ENCODE results near the gene MTUS2.

The MTUS2 gene

DNA sequence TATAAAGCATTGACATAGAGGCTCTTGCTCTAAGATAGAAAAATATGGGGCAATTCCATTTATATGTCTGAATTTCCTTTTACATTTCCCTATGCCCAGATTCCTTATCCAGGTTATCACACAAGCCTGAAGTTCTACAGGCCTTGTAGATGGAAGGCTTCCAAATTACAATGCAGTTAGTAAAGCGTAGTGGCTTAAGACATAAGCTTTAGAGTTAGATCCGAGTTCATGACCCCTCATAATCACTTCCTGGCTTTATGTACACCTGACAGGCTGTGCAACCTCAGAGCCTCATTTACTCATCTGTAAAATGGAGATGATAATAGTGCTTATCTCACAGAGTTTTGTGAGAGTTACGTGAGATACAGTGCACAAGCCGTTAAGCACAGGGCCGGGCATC lies 601.9 kb downstream of the MTUS2 start:
- in situ Hi-C loops (cut with HindIII; ENCODE audit: low pct_unique_long_range_greater_than_20kb, low sequenced_read_pairs): no loop called here
- TF ChIP-seq JUND (IDR thresholded peaks at IDR 0.05; ENCODE audit: low read depth): no peak

DNA sequence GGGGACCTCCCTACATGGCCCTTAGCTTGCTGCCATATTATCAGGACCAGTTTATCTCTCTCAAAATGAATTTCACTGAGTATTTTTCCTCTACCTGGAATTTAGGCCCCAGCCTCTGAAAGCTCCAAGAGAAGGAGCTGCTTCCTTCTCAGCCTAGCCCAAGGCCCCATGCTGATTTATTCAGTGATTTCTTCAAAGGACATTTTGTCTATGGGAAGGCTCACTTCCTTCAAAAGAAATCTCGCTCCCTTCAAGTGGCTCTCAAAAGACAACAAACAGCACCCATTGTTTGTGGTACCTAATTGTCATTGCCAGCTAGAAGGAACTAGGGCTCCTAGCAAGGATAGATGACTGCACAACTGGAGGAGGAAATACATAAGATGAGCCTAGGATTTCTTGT lies 602.9 kb downstream of the MTUS2 start:
- no peak for TF ChIP-seq JUND (IDR thresholded peaks at IDR 0.05; ENCODE audit: low read depth)
- DNase-seq (ENCODE audit: low read depth in 1 of 2, low spot score in 1 of 2): no peak
- in situ Hi-C loops (cut with HindIII; ENCODE audit: low pct_unique_long_range_greater_than_20kb, low sequenced_read_pairs): no loop called here

More for the DNA sequence above, 601.9 kb downstream of the MTUS2 start:
- DNase-seq (ENCODE audit: low read depth in 1 of 2, low spot score in 1 of 2): no peak

DNA sequence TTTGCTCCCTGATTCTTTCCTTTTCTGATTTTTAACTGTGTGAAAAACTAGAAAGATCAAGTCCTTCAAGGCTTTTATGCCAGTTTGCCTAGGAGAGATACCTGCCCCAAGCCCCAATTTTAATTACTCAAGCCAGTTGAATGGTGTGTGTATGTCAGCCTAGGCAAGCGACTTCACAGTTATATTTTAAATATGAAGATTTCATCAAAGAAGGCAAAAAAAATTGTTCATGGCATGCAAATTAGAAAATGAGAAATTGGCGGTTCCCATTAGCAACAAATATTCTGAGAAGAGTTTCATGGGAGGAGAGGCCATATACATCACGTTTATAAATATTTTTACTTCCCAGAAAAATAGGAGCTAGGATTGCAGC lies 607.8 kb downstream of the MTUS2 start:
- in situ Hi-C loops (cut with HindIII; ENCODE audit: low pct_unique_long_range_greater_than_20kb, low sequenced_read_pairs): no loop called here
- no peak for DNase-seq (ENCODE audit: low read depth in 1 of 2, low spot score in 1 of 2)
- no peak for TF ChIP-seq JUND (IDR thresholded peaks at IDR 0.05; ENCODE audit: low read depth)

DNA sequence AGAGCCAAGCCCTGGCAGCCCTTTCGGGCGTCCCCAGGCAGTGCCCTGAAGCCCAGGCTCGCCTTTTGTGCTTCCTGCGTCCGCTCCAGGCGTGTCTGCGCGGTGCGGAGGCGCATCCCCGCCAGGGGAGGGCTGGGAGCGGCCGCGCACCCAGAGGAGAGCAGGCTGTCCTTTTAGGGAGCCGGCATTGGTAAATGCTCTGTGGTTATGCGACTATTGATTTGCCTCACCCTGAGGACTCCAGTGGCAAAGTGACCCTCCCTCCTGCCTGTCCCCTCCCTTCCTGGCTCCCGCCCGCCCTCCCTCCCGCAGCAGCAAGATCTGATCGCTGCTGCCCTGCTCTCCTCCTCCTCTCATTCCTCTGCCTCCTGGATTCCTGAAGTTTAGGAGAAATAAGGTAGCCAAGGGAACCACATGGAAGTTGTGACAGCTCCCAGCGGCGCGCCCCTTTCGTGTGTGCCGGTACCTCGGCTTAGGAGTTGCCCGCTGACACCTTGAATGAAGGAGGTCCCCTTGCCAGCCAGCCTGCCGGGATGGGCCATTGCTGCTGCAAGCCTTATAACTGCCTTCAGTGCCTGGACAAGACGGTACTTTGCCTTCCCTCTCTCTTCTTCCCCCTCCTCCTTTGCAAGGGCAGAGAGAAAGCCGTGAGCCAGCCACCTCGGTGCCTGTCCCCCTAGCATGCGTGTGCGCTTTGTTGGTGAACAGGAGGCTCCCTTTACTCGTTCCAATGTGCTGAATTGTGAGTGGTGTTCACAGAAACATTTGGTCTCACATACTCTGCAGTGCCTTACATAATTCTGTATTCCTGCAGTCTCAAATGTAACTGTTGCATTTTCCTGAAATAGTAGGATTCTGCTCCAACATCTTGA lies 608.4 kb downstream of the MTUS2 start:
- peak in 1 of 2 experiments; percentile 11 for DNase-seq (ENCODE audit: low read depth in 1 of 2, low spot score in 1 of 2)
- in situ Hi-C loops (cut with HindIII; ENCODE audit: low pct_unique_long_range_greater_than_20kb, low sequenced_read_pairs): no loop called here
- TF ChIP-seq JUND (IDR thresholded peaks at IDR 0.05; ENCODE audit: low read depth): no peak

DNA sequence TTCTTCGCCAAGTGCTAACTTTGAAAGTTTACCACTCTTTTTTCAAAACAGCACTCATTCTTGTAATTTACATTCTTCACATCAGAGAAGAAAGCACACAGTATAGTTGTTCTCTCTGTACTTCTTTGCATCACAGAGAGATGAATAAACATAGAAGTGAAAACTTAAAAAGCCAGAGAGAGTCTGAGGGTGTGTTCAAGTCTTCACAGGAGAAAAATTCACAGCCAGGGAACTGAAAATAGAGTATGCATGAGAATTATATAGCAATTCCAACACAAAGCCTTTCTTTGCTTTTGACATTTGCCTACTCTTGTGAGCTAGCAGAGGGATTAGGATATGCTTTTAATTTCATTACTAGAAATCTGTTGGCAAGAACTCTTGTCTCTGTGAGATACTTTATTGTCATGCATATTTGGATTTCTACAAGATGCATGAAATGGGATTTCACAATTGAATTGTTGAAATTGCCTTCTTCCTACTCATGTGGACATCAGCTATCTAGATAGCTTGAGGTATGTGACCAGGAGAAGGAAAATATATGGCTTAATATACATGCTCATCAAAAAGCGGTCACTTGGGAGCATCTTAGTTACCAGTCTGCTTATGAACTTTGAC lies 609.3 kb downstream of the MTUS2 start:
- DNase-seq (ENCODE audit: low read depth in 1 of 2, low spot score in 1 of 2): no peak
- in situ Hi-C loops (cut with HindIII; ENCODE audit: low pct_unique_long_range_greater_than_20kb, low sequenced_read_pairs): no loop called here
- TF ChIP-seq JUND (IDR thresholded peaks at IDR 0.05; ENCODE audit: low read depth): no peak

DNA sequence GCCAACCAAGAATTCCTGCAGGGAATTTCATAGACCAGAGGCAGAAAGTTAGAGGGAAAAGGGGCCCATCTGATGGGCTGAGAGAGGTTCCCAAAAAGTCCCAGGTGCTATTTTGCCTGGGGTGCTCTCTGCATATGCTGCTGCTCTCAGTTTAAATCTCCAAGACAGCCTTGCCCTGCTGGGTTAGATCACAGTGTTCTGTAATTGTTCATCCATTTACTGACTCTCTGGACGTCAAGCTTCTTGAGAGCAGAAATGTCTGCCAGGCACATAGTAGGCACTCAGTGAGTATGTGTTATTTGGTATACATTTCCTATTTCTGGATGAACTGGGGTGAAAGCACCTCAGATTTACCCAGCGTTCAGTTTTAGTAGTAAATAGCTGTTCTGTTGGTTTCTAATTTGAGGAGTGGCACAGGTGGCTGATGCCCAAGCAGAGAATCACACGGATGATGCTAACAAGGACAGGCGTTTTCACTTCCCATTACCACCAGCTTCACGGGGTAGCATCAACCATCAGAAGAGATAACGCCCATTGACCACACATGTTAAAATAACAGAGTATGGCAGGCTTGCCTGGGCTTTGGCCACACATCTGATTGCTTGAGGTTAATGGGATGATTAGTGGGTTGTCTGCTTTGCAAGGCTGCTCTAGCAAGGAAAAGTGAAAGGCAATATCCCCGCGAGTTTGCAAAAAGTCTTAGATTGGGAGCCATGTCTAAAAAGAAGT lies 614.2 kb downstream of the MTUS2 start:
- TF ChIP-seq JUND (IDR thresholded peaks at IDR 0.05; ENCODE audit: low read depth): no peak
- in situ Hi-C loops (cut with HindIII; ENCODE audit: low pct_unique_long_range_greater_than_20kb, low sequenced_read_pairs): no loop called here

DNA sequence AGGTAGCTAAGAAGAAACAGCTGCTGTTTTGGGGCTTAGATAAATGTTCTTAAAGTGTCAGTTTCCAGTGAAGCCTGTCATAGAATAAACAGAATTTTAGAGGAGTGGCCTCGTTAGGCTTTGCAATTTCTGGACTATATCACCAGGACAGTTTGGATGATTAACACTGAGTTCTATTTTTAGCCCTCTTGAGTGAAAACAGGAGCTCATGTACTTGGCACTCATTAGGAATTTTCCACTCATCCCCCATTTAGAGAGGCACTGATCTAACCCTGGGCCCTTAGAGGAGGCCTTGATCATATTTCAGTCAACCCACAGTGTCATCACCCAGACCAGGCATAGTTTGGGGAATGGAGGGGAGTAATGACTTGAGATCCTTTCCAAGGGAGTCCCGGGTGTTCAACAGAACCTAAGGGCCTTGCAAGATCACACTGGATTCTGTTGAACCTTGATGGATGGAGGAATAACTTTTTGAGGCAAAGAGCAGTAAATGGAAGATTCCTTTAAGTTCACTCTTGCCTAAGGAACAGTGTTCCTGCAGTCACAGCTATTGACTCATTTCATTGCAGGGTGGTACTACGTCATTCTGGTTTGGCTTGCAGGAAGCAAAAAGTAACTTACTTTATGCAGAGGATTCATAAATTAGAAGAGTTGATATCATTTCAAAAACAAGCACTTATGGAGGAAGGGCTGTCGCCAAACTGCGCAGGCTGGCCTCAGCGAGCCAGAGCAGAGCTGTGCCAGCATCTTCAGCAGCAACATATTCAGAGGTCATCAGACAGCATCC lies 615.2 kb downstream of the MTUS2 start:
- TF ChIP-seq JUND (IDR thresholded peaks at IDR 0.05; ENCODE audit: low read depth): no peak
- in situ Hi-C loops (cut with HindIII; ENCODE audit: low pct_unique_long_range_greater_than_20kb, low sequenced_read_pairs): no loop called here
- DNase-seq (ENCODE audit: low read depth in 1 of 2, low spot score in 1 of 2): no peak

More for the DNA sequence above, 614.2 kb downstream of the MTUS2 start:
- no peak for DNase-seq (ENCODE audit: low read depth in 1 of 2, low spot score in 1 of 2)

DNA sequence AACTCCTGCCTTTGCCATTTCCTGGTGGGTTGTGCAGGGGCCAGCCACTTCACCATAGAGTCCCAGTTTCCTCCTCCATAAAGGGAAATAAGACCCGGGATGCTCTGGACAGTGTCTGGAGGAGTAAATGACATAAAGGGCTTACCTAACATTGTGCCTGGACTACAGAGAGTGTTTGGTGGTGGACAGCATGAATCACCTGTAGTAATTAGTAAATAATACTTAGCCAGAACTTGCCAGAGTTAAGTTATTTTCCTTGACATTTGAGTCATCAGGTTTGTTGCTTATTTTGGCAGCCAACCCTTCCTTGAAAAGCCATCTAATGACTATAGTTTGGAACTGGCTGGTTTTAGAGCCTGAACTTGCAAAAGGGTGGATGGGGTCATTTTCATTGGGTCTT lies 616.2 kb downstream of the MTUS2 start:
- no peak for DNase-seq (ENCODE audit: low read depth in 1 of 2, low spot score in 1 of 2)
- in situ Hi-C loops (cut with HindIII; ENCODE audit: low pct_unique_long_range_greater_than_20kb, low sequenced_read_pairs): no loop called here
- TF ChIP-seq JUND (IDR thresholded peaks at IDR 0.05; ENCODE audit: low read depth): no peak

DNA sequence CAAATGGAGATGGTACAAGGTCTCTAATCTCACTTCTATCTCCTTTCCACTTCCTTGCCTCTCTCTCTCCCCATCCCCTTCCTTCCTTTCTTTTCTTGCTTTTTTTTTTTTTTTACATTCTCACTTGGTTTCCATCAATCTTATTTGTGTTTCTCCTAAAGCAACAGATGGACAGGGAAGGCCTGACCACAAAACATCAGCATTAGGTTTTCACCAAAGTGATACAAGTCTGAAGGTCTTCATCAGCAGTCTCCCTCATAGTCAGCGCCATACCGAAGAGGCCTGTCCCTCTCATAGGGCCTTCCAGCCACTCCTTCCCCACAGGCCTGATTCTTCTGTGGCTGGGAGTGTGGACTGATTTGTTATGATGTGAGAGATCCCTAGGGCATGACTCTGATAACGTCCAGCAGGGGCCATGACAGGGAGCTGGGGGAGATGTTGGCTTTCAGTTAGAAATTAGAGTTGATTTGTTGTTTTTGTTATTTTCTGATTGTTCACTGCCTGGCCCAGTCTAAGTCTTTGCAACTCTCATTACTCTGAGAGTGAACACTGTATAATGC lies 616.7 kb downstream of the MTUS2 start:
- no peak for DNase-seq (ENCODE audit: low read depth in 1 of 2, low spot score in 1 of 2)
- in situ Hi-C loops (cut with HindIII; ENCODE audit: low pct_unique_long_range_greater_than_20kb, low sequenced_read_pairs): no loop called here
- TF ChIP-seq JUND (IDR thresholded peaks at IDR 0.05; ENCODE audit: low read depth): no peak

DNA sequence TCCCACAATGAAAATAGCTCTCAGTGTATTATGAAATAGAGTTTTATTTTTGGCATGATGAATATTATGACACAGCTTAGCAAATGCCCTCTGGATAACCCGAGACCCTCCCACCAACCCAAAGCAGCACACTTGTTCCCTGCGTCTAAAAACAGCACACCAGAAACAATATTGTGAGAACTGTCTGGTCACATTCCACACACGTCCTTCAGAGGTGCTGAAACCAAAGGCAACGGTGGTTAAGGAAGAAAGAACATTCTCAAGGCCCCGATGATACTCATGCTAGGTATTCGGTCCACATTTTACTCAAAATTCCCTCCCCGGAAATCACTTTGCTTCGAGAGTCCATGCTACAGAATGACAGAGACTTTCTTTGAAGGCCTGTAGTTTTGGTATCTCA lies 618.6 kb downstream of the MTUS2 start:
- in situ Hi-C loops (cut with HindIII; ENCODE audit: low pct_unique_long_range_greater_than_20kb, low sequenced_read_pairs): no loop called here
- DNase-seq (ENCODE audit: low read depth in 1 of 2, low spot score in 1 of 2): no peak
- TF ChIP-seq JUND (IDR thresholded peaks at IDR 0.05; ENCODE audit: low read depth): no peak

DNA sequence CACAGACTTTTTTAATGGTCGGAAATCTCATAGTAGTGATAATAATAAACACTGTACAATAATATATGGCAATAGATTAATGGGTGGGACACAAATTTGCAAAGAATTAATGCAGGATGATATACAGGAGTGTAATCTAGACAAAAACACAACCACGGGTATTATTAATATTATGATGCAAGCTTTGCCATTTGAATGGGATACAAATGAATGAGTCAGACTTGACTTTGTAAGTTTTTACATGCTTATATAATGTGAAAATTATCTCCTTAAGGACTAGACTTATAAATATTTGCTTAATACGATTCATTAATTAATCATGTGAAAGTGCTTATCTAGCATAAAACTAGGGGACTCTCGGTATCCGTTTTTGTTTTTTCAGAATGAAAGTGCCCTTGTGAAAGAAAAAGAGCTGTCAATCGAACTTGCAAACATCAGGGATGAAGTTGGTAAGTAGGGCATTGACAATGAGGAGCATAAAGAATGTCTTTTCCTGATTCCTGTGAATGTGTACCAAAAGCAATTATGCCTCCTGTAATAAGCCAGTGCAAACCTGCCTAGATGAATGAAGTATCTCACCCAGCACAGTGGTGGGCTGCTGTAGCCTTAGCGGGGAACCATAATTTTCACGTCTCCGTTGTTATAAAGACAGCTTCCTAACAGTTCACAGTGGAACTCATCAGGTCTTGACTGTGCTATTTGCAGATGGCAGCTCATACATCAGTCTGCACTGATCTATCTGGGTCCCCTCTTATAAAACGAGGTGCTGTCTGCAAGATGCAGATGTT lies 619.7 kb downstream of the MTUS2 start:
- no peak for TF ChIP-seq JUND (IDR thresholded peaks at IDR 0.05; ENCODE audit: low read depth)
- DNase-seq (ENCODE audit: low read depth in 1 of 2, low spot score in 1 of 2): no peak
- in situ Hi-C loops (cut with HindIII; ENCODE audit: low pct_unique_long_range_greater_than_20kb, low sequenced_read_pairs): no loop called here
